Lower leg skin (tissue), 4 donors: ENCODE measurements around the gene CAMTA1. TPM values are rescaled to one million over a fixed set of nuclear protein-coding genes. Genes with fewer than 3 reads are reported as not detected.

ENCODE experiments used
- DNase-seq, 2 donors: peaks; one replicate each; pipeline ENCODE4 v3.0.0-alpha.2; 2019; ENCODE audit warnings: low spot score in 2 of 2
- H3K4me3 ChIP-seq: fragments of 200-600 bp; sonication (generic); 2 replicates; pipeline ENCODE4 v1.5.1; 2017; ENCODE audit warnings: mild to moderate bottlenecking, low read depth; ENCODE audit not compliant: poor library complexity, severe bottlenecking
- CTCF ChIP-seq, 3 donors: fragments of 450-650 bp; IDR thresholded peaks; one replicate each; pipeline ENCODE4 v1.5.1; 2016; ENCODE audit warnings: antibody characterized with exemption in 3 of 3, mild to moderate bottlenecking in 3 of 3, moderate library complexity in 2 of 3
- POLR2A ChIP-seq, 2 donors: fragments of 450-650 bp; IDR thresholded peaks; one replicate each; pipeline ENCODE4 v1.6.1; 2016 to 2017; ENCODE audit warnings: antibody characterized with exemption in 2 of 2, mild to moderate bottlenecking in 1 of 2, moderate library complexity in 1 of 2
- WGBS, 2 donors: methylation state at CpG; one replicate each; pipeline ENCODE4 v1.1.5; 2018; 5-methylcytosine and 5-hydroxymethylcytosine counted together
- intact Hi-C: fragments of 100-400 bp; cut with DNase I; formaldehyde crosslinking; loops from one replicate; pipeline ENCODE4 v1.15.0; 2023; ENCODE audit warnings: low total_unique reads
- total RNA-seq, 4 donors: library from RNA; depleted of rRNA; stranded (reverse); fragments of >200 nt; gene quantifications; one replicate each; pipeline ENCODE4 v1.1.0, GENCODE V29; 2016

CAMTA1 gene
- total RNA-seq, 4 donors from 2014 or later: 24.4 to 52.3 (median 32.9) TPM

- no peak for TF ChIP-seq POLR2A (IDR thresholded peaks at IDR 0.05)
- no peak for TF ChIP-seq CTCF (IDR thresholded peaks at IDR 0.05)
- H3K4me3 ChIP-seq: no peak overlapping the region
- intact Hi-C loops: no loop called here
- WGBS, 2 donors: 35 to 38% methylated on average over 3 of the region's 3 CpGs
- DNase-seq: no peak
Observed at GRCh38 chr1:7109901-7110300, 324.6 kb downstream of the CAMTA1 start.

GRCh38 chr1:7110321-7110720, 325.1 kb downstream of the CAMTA1 start:
- H3K4me3 ChIP-seq: no peak overlapping the region
- no peak for TF ChIP-seq POLR2A (IDR thresholded peaks at IDR 0.05)
- no peak for TF ChIP-seq CTCF (IDR thresholded peaks at IDR 0.05)
- WGBS, 2 donors: 69 to 74% methylated on average over 8 of the region's 8 CpGs
- intact Hi-C loops: no loop called here
- no peak for DNase-seq

- TF ChIP-seq POLR2A (IDR thresholded peaks at IDR 0.05): no peak
- no peak for TF ChIP-seq CTCF (IDR thresholded peaks at IDR 0.05)
- no peak overlapping the region for H3K4me3 ChIP-seq
- WGBS, 2 donors: 73 to 74% methylated on average over 10 of the region's 10 CpGs
- DNase-seq: no peak
- intact Hi-C loops: no loop called here
Observed at GRCh38 chr1:7111853-7112252, 326.6 kb downstream of the CAMTA1 start.

- 80 to 85% methylated on average over 8 of the region's 8 CpGs for WGBS, 2 donors
- TF ChIP-seq POLR2A (IDR thresholded peaks at IDR 0.05): no peak
- TF ChIP-seq CTCF (IDR thresholded peaks at IDR 0.05): no peak
- no peak overlapping the region for H3K4me3 ChIP-seq
- intact Hi-C loops: no loop called here
- DNase-seq: no peak
Observed at GRCh38 chr1:7113136-7113535, 327.9 kb downstream of the CAMTA1 start.

GRCh38 chr1:7113822-7114221, 328.6 kb downstream of the CAMTA1 start:
- H3K4me3 ChIP-seq: no peak overlapping the region
- 76% methylated on average over 6 of the region's 6 CpGs for WGBS, 2 donors
- TF ChIP-seq POLR2A (IDR thresholded peaks at IDR 0.05) (no peak), CTCF (IDR thresholded peaks at IDR 0.05) (no peak)
- DNase-seq: no peak
- intact Hi-C loops: no loop called here

- H3K4me3 ChIP-seq: no peak overlapping the region
- intact Hi-C loops: no loop called here
- TF ChIP-seq CTCF (IDR thresholded peaks at IDR 0.05) (no peak), POLR2A (IDR thresholded peaks at IDR 0.05) (no peak)
- WGBS, 2 donors: 88 to 89% methylated on average over 3 of the region's 3 CpGs
- no peak for DNase-seq
Observed at GRCh38 chr1:7116001-7116400, 330.7 kb downstream of the CAMTA1 start.
